T-helper 2 cell treated with Interferon-gamma antibody and Interleukin-4, amounts not matched to agents 5 μg/mL and 100 μg/mL, for 36 hours (primary cell): ENCODE data around the gene USP47.

Experiments
- DNase-seq: peaks from one replicate; pipeline ENCODE4 v3.0.0; 2021; ENCODE audit warnings: low spot score
- H3K27ac Mint-ChIP-seq: one replicate; pipeline ENCODE4 v1.8.0; 2021; ENCODE audit warnings: mild to moderate bottlenecking, mixed read lengths
- H3K27me3 Mint-ChIP-seq: one replicate; pipeline ENCODE4 v1.8.0; 2021; ENCODE audit warnings: low read depth, mixed read lengths
- H3K36me3 Mint-ChIP-seq: one replicate; pipeline ENCODE4 v1.8.0; 2021; ENCODE audit warnings: low read depth, mixed read lengths
- H3K4me1 Mint-ChIP-seq: one replicate; pipeline ENCODE4 v1.8.0; 2021; ENCODE audit warnings: low read depth, mixed read lengths
- H3K4me3 Mint-ChIP-seq: one replicate; pipeline ENCODE4 v1.8.0; 2022; ENCODE audit warnings: mild to moderate bottlenecking, moderate library complexity, mixed read lengths
- H3K9me3 Mint-ChIP-seq: one replicate; pipeline ENCODE4 v1.8.0; 2021; ENCODE audit warnings: mixed read lengths

The USP47 gene

GRCh38 chr11:11909727-11910126 lies 68.0 kb downstream of the USP47 start:
- Mint-ChIP-seq H3K36me3 (peaks cover 28% of the 10 kb centered on the region), H3K27ac (no peak overlapping the region), H3K27me3 (no peaks in the 10 kb centered on the region), H3K9me3 (no peaks in the 10 kb centered on the region), H3K4me1 (no peaks in the 10 kb centered on the region), H3K4me3 (no peak overlapping the region)
- DNase-seq, result no peak

- peaks cover 24% of the 10 kb centered on the region for H3K36me3 Mint-ChIP-seq
- H3K27me3 Mint-ChIP-seq, result no peaks in the 10 kb centered on the region
- H3K4me1 Mint-ChIP-seq, result no peaks in the 10 kb centered on the region
- H3K27ac Mint-ChIP-seq, result no peak overlapping the region
- no peak overlapping the region for H3K4me3 Mint-ChIP-seq
- no peak for DNase-seq
- H3K9me3 Mint-ChIP-seq, result no peaks in the 10 kb centered on the region
Observed at GRCh38 chr11:11910541-11910940, 68.8 kb downstream of the USP47 start.

- Mint-ChIP-seq H3K4me1 (no peaks in the 10 kb centered on the region), H3K36me3 (peaks cover 24% of the 10 kb centered on the region), H3K4me3 (no peak overlapping the region), H3K27ac (no peak overlapping the region), H3K27me3 (no peaks in the 10 kb centered on the region), H3K9me3 (no peaks in the 10 kb centered on the region)
- DNase-seq, result no peak
Observed at GRCh38 chr11:11913395-11913794, 71.6 kb downstream of the USP47 start.

DNA sequence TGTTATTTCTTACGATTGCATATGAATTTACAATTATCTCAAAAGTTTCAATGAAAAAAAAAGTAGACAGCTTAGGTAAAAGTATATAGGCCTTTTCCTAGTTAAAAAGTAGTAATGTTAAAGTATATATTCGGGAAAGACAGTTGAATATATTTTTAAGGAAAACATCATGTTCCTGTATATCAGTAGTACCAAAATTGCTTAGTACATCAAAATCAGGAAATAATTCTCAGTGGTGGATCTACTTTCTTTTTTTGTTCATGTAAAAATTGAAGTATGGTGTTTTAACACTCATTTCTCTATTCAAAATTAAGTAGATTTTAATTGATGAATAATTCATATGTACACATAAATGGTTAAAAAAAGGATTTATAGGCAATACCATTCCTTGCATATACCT lies 73.9 kb downstream of the USP47 start:
- H3K9me3 Mint-ChIP-seq, result no peaks in the 10 kb centered on the region
- no peak overlapping the region for H3K27ac Mint-ChIP-seq
- peaks cover 20% of the 10 kb centered on the region for H3K36me3 Mint-ChIP-seq
- H3K4me3 Mint-ChIP-seq, result no peak overlapping the region
- H3K27me3 Mint-ChIP-seq, result no peaks in the 10 kb centered on the region
- H3K4me1 Mint-ChIP-seq, result no peaks in the 10 kb centered on the region
- DNase-seq, result no peak

- no peaks in the 10 kb centered on the region for H3K4me1 Mint-ChIP-seq
- no peaks in the 10 kb centered on the region for H3K27me3 Mint-ChIP-seq
- H3K4me3 Mint-ChIP-seq, result no peak overlapping the region
- peaks cover 9% of the 10 kb centered on the region for H3K36me3 Mint-ChIP-seq
- DNase-seq, result no peak
- no peak overlapping the region for H3K27ac Mint-ChIP-seq
- H3K9me3 Mint-ChIP-seq, result no peaks in the 10 kb centered on the region
Observed at GRCh38 chr11:11916981-11917399, 75.2 kb downstream of the USP47 start.

GRCh38 chr11:11923828-11924227 lies 82.1 kb downstream of the USP47 start:
- no peak for DNase-seq
- H3K4me3 Mint-ChIP-seq, result no peak overlapping the region
- H3K4me1 Mint-ChIP-seq, result peaks cover 17% of the 10 kb centered on the region
- H3K36me3 Mint-ChIP-seq, result peaks cover 39% of the 10 kb centered on the region
- H3K9me3 Mint-ChIP-seq, result no peaks in the 10 kb centered on the region
- H3K27me3 Mint-ChIP-seq, result no peaks in the 10 kb centered on the region
- no peak overlapping the region for H3K27ac Mint-ChIP-seq

DNA sequence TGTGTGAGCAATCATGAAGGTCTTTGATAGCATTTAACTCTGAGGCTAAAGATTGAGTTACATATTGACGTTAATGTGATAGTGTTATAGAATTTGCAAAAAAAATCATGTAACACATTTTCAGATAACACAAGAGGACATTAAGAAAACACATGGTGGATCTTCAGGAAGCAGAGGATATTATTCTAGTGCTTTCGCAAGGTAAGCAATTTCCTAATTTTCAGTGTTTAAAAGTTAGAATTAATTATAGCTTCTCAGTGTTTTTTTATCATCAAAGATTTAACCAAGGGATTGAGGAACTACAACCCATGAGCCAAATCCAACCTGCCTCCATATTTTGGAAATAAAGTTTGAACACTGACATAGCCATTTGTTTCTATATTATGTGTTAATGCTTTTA lies 88.1 kb downstream of the USP47 start:
- Mint-ChIP-seq H3K27ac (no peak overlapping the region), H3K36me3 (peaks cover 41% of the 10 kb centered on the region), H3K4me1 (peaks cover 12% of the 10 kb centered on the region), H3K27me3 (no peaks in the 10 kb centered on the region), H3K4me3 (no peak overlapping the region), H3K9me3 (no peaks in the 10 kb centered on the region)
- DNase-seq, result no peak

DNA sequence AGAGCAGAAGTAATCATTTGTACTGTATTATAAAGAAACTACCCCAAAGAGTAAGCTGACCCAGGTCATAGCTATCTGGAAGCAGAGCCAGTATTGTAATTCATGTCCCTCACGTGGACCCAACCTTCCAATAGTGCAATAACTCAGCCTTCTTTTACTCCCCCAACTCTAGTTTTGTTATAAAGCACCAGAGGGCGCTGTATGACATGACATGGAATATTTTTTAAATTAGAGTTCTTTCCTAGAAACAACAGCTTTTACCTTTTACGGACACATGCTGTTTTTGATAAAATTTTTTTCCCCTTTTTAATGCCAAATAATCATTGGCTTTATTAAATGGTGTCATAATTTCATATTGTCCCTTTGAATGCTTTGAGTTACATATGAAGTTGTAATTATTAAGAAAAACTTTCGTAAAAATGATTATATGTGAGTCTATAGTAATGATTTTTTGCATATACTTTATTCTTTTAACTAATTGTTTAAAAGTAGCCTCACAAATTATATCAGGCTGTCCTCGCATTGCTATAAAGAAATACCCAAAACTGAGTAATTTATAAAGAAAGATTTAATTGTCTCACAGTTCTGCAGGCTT lies 89.8 kb downstream of the USP47 start:
- Mint-ChIP-seq H3K4me1 (peaks cover 5% of the 10 kb centered on the region), H3K36me3 (peaks cover 33% of the 10 kb centered on the region), H3K4me3 (no peak overlapping the region), H3K27ac (no peak overlapping the region), H3K9me3 (no peaks in the 10 kb centered on the region), H3K27me3 (no peaks in the 10 kb centered on the region)
- DNase-seq, result no peak

DNA sequence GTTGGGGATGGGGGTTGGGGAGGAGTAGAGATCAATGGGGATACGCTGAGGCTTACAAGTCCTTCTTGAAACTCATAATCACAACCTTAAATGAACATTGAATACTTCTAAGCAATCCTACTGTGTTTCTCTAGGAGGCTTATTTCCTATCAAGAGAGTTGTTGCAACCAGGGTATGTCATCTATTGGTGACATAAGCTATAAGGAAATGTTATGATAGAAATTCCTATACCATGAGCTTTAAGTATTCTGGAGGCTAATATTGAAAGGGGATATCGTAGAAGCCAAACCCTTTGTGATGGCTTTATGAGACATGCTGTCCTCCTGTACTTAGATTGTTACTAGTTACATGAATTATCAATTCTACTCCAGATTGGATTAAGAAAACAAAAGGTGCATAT lies 93.8 kb downstream of the USP47 start:
- H3K9me3 Mint-ChIP-seq, result no peaks in the 10 kb centered on the region
- H3K4me1 Mint-ChIP-seq, result no peaks in the 10 kb centered on the region
- no peaks in the 10 kb centered on the region for H3K27me3 Mint-ChIP-seq
- H3K4me3 Mint-ChIP-seq, result no peak overlapping the region
- peaks cover 47% of the 10 kb centered on the region for H3K36me3 Mint-ChIP-seq
- DNase-seq, result no peak
- no peak overlapping the region for H3K27ac Mint-ChIP-seq

DNA sequence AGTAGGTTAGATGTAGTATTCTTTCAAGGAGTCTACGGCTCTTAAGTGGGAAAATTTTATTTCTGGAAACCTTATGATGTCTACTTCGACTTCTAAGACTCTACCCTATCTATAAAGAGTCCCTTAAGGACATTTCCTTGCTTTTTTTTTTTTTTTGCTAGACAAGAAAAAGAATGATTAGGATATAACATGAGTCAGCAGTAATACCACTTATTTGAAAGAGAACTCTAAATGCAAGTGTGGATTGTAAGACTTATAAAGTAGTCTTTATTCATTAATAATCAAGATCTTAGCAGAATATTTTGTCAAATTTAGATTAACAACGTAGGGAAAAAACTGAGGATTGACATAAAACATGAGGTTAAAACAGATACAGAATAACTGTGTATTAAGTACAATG lies 95.7 kb downstream of the USP47 start:
- H3K27me3 Mint-ChIP-seq, result no peaks in the 10 kb centered on the region
- peaks cover 51% of the 10 kb centered on the region for H3K36me3 Mint-ChIP-seq
- no peak overlapping the region for H3K27ac Mint-ChIP-seq
- H3K9me3 Mint-ChIP-seq, result no peaks in the 10 kb centered on the region
- H3K4me1 Mint-ChIP-seq, result no peaks in the 10 kb centered on the region
- no peak for DNase-seq
- no peak overlapping the region for H3K4me3 Mint-ChIP-seq

DNA sequence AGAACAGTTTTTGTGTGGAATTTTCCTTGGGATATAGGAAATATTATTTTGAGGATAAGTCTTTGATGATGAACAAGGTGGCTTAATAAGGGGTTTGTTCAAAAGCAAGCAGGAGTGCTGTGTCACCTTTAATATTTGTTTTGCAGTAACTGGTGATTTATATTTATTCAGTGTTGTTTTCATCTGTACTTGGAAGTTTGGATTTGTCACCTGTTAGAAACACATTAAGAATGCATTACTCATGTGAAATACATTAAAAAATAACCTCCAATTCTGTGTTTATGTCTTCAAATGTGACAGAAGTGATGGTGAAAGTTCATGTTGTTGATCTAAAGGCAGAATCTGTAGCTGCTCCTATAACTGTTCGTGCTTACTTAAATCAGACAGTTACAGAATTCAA lies 96.2 kb downstream of the USP47 start:
- H3K9me3 Mint-ChIP-seq, result no peaks in the 10 kb centered on the region
- no peak overlapping the region for H3K4me3 Mint-ChIP-seq
- peaks cover 51% of the 10 kb centered on the region for H3K36me3 Mint-ChIP-seq
- H3K4me1 Mint-ChIP-seq, result no peaks in the 10 kb centered on the region
- no peak for DNase-seq
- no peaks in the 10 kb centered on the region for H3K27me3 Mint-ChIP-seq
- H3K27ac Mint-ChIP-seq, result no peak overlapping the region

DNA sequence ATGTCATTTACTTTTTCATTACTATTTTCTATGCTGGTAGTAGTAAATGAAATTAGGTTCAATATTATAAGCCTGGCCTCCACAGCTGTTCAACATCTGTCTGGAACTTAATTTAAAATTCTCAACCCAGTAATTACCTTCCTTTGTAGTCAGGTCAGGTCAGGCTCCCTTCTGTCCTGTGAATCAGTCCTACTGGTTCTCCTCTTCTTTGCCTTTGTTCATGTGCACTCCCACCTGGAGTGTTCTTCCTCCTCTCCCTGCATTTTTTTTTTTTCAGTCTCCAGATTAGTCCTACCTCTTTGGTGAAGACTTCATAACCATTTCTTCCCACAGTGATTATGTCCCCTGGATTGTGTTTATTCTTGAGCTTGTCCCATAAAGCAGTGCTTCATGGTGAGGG lies 98.8 kb downstream of the USP47 start:
- no peak for DNase-seq
- Mint-ChIP-seq H3K36me3 (peaks cover 38% of the 10 kb centered on the region), H3K4me1 (no peaks in the 10 kb centered on the region), H3K27me3 (no peaks in the 10 kb centered on the region), H3K27ac (no peak overlapping the region), H3K9me3 (no peaks in the 10 kb centered on the region), H3K4me3 (no peak overlapping the region)

DNA sequence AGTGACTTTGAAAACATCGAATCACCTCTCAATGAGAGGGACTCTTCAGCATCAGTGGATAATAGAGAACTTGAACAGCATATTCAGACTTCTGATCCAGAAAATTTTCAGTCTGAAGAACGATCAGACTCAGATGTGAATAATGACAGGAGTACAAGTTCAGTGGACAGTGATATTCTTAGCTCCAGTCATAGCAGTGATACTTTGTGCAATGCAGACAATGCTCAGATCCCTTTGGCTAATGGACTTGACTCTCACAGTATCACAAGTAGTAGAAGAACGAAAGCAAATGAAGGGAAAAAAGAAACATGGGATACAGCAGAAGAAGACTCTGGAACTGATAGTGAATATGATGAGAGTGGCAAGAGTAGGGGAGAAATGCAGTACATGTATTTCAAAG lies 100.9 kb downstream of the USP47 start:
- H3K4me1 Mint-ChIP-seq, result no peaks in the 10 kb centered on the region
- H3K27me3 Mint-ChIP-seq, result no peaks in the 10 kb centered on the region
- H3K27ac Mint-ChIP-seq, result no peak overlapping the region
- H3K36me3 Mint-ChIP-seq, result peaks cover 32% of the 10 kb centered on the region
- no peaks in the 10 kb centered on the region for H3K9me3 Mint-ChIP-seq
- no peak for DNase-seq
- no peak overlapping the region for H3K4me3 Mint-ChIP-seq

- no peaks in the 10 kb centered on the region for H3K27me3 Mint-ChIP-seq
- no peaks in the 10 kb centered on the region for H3K4me1 Mint-ChIP-seq
- H3K36me3 Mint-ChIP-seq, result peaks cover 21% of the 10 kb centered on the region
- H3K9me3 Mint-ChIP-seq, result no peaks in the 10 kb centered on the region
- H3K4me3 Mint-ChIP-seq, result no peak overlapping the region
- H3K27ac Mint-ChIP-seq, result no peak overlapping the region
- no peak for DNase-seq
Observed at GRCh38 chr11:11944444-11944843, 102.7 kb downstream of the USP47 start.

GRCh38 chr11:11946180-11946579 lies 104.4 kb downstream of the USP47 start:
- Mint-ChIP-seq H3K4me1 (no peaks in the 10 kb centered on the region), H3K4me3 (no peak overlapping the region), H3K36me3 (peaks cover 27% of the 10 kb centered on the region), H3K27me3 (no peaks in the 10 kb centered on the region), H3K9me3 (no peaks in the 10 kb centered on the region), H3K27ac (no peak overlapping the region)
- DNase-seq, result no peak
